CD4-positive, alpha-beta T cell (primary cell): Measurements from ENCODE around the gene WSB1. TPM values are rescaled to one million over a fixed set of nuclear protein-coding genes. Genes with fewer than 3 reads are reported as not detected.

ENCODE experiments used
- ATAC-seq: fragments of 200-7000 bp; cut with Tn5 transposase; one replicate; pipeline ENCODE4 v1.10.0; 2022; ENCODE audit warnings: mild to moderate bottlenecking; ENCODE audit not compliant: poor library complexity
- CTCF ChIA-PET: fragments of 350-600 bp; sonication (Branson Sonifier 250); formaldehyde crosslinking; loops from one replicate; lab custom pipeline; 2021; ENCODE audit warnings: antibody characterized with exemption, inconsistent platforms; lab: Charles Lee
- POLR2A ChIA-PET: fragments of 350-600 bp; sonication (Branson Sonifier 250); formaldehyde crosslinking; loops from one replicate; lab custom pipeline; 2021; ENCODE audit warnings: antibody characterized with exemption, inconsistent platforms; lab: Charles Lee
- DNase-seq, 14 experiments: peaks; one replicate each; pipeline ENCODE4 v3.0.0-alpha.2; 2013 to 2020; ENCODE audit warnings: mixed read lengths in 2 of 14
- H3K27ac ChIP-seq, 2 donors: one replicate each; pipeline versions ENCODE4 v1.5.1 to v1.7.0; 2013; ENCODE audit warnings: low read length in 2 of 2, low read depth in 1 of 2, mild to moderate bottlenecking in 1 of 2
- H3K27me3 ChIP-seq, 2 experiments: 1 replicate in 1 of 2; 2 replicates in 1 of 2; pipeline versions ENCODE4 v1.6.1 to v1.7.0; 2013; ENCODE audit warnings: low read length in 2 of 2, control low read depth in 1 of 2, mild to moderate bottlenecking in 1 of 2, moderate library complexity in 1 of 2; ENCODE audit not compliant: insufficient read depth in 2 of 2, control insufficient read depth in 1 of 2
- H3K36me3 ChIP-seq: one replicate; pipeline ENCODE4 v1.6.1; 2013; ENCODE audit warnings: low read length, control low read depth; ENCODE audit not compliant: insufficient read depth
- H3K4me1 ChIP-seq: one replicate; pipeline ENCODE4 v1.6.1; 2013; ENCODE audit warnings: low read length, control low read depth; ENCODE audit not compliant: insufficient read depth
- H3K4me3 ChIP-seq: one replicate; pipeline ENCODE4 v1.5.1; 2013; ENCODE audit warnings: mild to moderate bottlenecking, low read length, moderate library complexity
- H3K9me3 ChIP-seq, 2 experiments: 1 replicate in 1 of 2; 2 replicates in 1 of 2; pipeline versions ENCODE4 v1.6.1 to v1.7.0; 2013; ENCODE audit warnings: low read length in 2 of 2, mild to moderate bottlenecking in 2 of 2, control low read depth in 1 of 2, moderate library complexity in 1 of 2; ENCODE audit not compliant: control insufficient read depth in 1 of 2, insufficient read depth in 1 of 2
- H3K27ac Mint-ChIP-seq: one replicate; pipeline ENCODE4 v1.8.0; 2020; ENCODE audit warnings: mixed read lengths
- H3K27me3 Mint-ChIP-seq: one replicate; pipeline ENCODE4 v1.8.0; 2021; ENCODE audit warnings: mixed read lengths
- H3K36me3 Mint-ChIP-seq: one replicate; pipeline ENCODE4 v1.8.0; 2021; ENCODE audit warnings: low read depth, mixed read lengths
- H3K4me1 Mint-ChIP-seq: one replicate; pipeline ENCODE4 v1.8.0; 2021; ENCODE audit warnings: low read depth, mixed read lengths
- H3K4me3 Mint-ChIP-seq: one replicate; pipeline ENCODE4 v1.8.0; 2020; ENCODE audit warnings: mild to moderate bottlenecking, mixed read lengths
- H3K9me3 Mint-ChIP-seq: one replicate; pipeline ENCODE4 v1.8.0; 2020; ENCODE audit warnings: mixed read lengths
- CTCF ChIP-seq: fragments of 200-600 bp; IDR thresholded peaks from one replicate; pipeline ENCODE4 v1.8.0; 2022; ENCODE audit warnings: antibody characterized with exemption, mild to moderate bottlenecking
- intact Hi-C, 2 experiments: fragments of 100-400 bp; cut with DNase I in 1 of 2; cut with micrococcal nuclease in 1 of 2; formaldehyde crosslinking; loops; one replicate each; pipeline versions ENCODE4 v1.15.1 to v1.9.0; 2023 to 2025; cut with DNase I, micrococcal nuclease
- total RNA-seq, 174 experiments: library from RNA in 2 of 174; stranded (reverse) in 2 of 174; gene quantifications; one replicate each; pipeline ENCODE4 v1.2.3 and lab custom pipeline; 2021 to 2026

Gene WSB1
- total RNA-seq, 2 experiments from 2014 or later = 99.4 to 104 TPM

- ChIA-PET CTCF (interaction anchor here (0.6 to 2.3 kb wide), 6 partner anchors 17 to 250 kb away, joined by 3 to 6 read pairs (median 4); no protein-coding TSS in a partner anchor), POLR2A (interaction anchor here (2.3 kb wide), 1 partner anchor 55 kb away, joined by 11 read pairs; the partner anchor contains the start of gene WSB1)
- H3K36me3 ChIP-seq = no peaks in the 10 kb centered on the region
- no peak overlapping the region for H3K4me3 ChIP-seq
- H3K27me3 ChIP-seq = peaks cover 0 to 5% of the 10 kb centered on the region in 2 experiments
- ATAC-seq (no peak), DNase-seq (no peak)
- no peaks in the 10 kb centered on the region for H3K36me3 Mint-ChIP-seq
- no peaks in the 10 kb centered on the region for H3K9me3 ChIP-seq
- intact Hi-C loops = loop anchor here (5.0 to 10.0 kb wide), 2 partner anchors 55 to 112 kb away; no protein-coding TSS in a partner anchor
- H3K4me1 Mint-ChIP-seq = peaks cover 22% of the 10 kb centered on the region
- no peak overlapping the region for H3K27ac ChIP-seq
- no peak overlapping the region for H3K27ac Mint-ChIP-seq
- H3K4me1 ChIP-seq = peaks cover 21% of the 10 kb centered on the region
- no peaks in the 10 kb centered on the region for H3K9me3 Mint-ChIP-seq
- TF ChIP-seq CTCF = no peak
- no peak overlapping the region for H3K4me3 Mint-ChIP-seq
- H3K27me3 Mint-ChIP-seq = no peaks in the 10 kb centered on the region
Observed at GRCh38 chr17:27349540-27350021, 55.7 kb downstream of the WSB1 start.

DNA sequence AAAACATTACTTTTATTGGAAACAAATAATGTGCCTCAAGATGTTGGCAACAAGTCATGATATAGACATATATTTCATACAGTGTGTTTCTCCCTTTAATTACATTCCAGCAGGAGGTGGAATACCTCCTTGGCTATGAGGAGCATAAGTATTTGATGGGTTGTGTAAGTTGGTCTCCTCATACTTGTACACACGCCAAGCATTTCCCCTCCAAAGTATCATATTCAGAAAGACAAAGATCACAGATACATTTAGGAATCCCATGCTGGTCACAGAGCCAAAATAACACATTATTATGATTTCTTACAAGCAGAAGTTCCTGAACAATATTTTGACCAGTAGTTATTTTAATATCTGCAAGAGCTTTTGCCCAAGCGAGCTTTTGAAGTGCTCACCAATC, 57.8 kb downstream of the WSB1 start:
- Histone ChIP-seq H3K27ac (no peak overlapping the region), H3K4me1 (peaks cover 22% of the 10 kb centered on the region), H3K36me3 (no peaks in the 10 kb centered on the region), H3K4me3 (no peak overlapping the region), H3K27me3 (no peaks in the 10 kb centered on the region), H3K9me3 (no peaks in the 10 kb centered on the region)
- Mint-ChIP-seq H3K27ac (peak overlapping the region; percentile 65), H3K36me3 (no peaks in the 10 kb centered on the region), H3K9me3 (no peaks in the 10 kb centered on the region), H3K4me3 (peak overlapping the region; percentile 58), H3K4me1 (peaks cover 25% of the 10 kb centered on the region), H3K27me3 (no peaks in the 10 kb centered on the region)
- intact Hi-C loops = loop anchor here (2.0 to 10.0 kb wide), 5 partner anchors 53 to 539 kb away; partner anchors contain the start of gene WSB1 (in 1 of the 2)
- CTCF ChIA-PET = interaction anchor here (1.0 kb wide), 1 partner anchor 115 kb away, joined by 3 read pairs; no protein-coding TSS in a partner anchor
- DNase-seq (no peak), ATAC-seq (no peak)
- TF ChIP-seq CTCF = no peak
- POLR2A ChIA-PET = interaction anchor here (3.7 kb wide), 1 partner anchor 57 kb away, joined by 19 read pairs; the partner anchor contains the start of gene WSB1

DNA sequence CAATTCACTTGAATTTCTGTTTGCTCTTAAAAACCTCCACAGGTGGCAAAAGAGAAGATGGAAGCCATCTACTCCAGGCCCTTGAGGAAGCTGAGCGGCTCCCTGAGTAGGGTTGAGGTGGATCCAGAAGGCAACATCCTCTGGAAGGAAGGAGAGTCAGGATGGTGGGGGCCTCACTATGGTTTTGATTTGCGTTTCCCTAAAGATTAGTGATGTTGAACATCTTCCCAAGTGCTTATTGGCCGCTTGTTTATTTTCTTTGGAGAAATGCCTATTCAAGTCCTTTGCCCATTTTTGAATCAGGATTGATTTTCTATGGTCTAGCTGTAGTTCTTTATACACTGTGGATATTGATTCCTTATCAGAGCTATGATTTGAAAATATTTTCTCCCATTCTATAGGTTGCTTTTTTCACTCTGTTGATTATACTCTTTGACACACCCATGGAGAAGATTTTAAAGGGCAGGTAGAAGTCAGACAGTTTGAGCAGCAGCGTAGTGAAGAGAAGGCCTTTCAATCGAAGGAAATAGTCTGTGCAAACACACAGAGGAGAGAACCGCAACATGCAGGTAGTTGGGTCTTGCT, 58.6 kb downstream of the WSB1 start:
- Mint-ChIP-seq H3K9me3 (no peaks in the 10 kb centered on the region), H3K36me3 (no peaks in the 10 kb centered on the region), H3K4me3 (peak overlapping the region; percentile 68), H3K27ac (peak overlapping the region; percentile 65), H3K27me3 (no peaks in the 10 kb centered on the region), H3K4me1 (peaks cover 25% of the 10 kb centered on the region)
- CTCF ChIA-PET = interaction anchor here (0.7 to 1.0 kb wide), 2 partner anchors 116 to 247 kb away, joined by 3 read pairs; no protein-coding TSS in a partner anchor
- no peak for DNase-seq
- POLR2A ChIA-PET = interaction anchor here (1.2 to 3.7 kb wide), 2 partner anchors 58 to 63 kb away, joined by 3 to 19 read pairs; partner anchors contain the start of gene WSB1
- intact Hi-C loops = loop anchor here (1.0 to 10.0 kb wide), 7 partner anchors 52 to 538 kb away; partner anchors contain the start of gene WSB1 (in 1 of the 2)
- H3K4me3 ChIP-seq = no peak overlapping the region
- peak overlapping the region; percentile 72 to 89 for H3K27ac ChIP-seq
- H3K4me1 ChIP-seq = peaks cover 22% of the 10 kb centered on the region
- H3K9me3 ChIP-seq = no peaks in the 10 kb centered on the region
- H3K27me3 ChIP-seq = no peaks in the 10 kb centered on the region
- ATAC-seq = no peak
- TF ChIP-seq CTCF = no peak
- no peaks in the 10 kb centered on the region for H3K36me3 ChIP-seq
